Left ventricle myocardium superior (tissue), 1 donor: ENCODE data around the gene PCDHGB6. TPM values are rescaled to one million over a fixed set of nuclear protein-coding genes. Genes with fewer than 3 reads are reported as not detected.
A peak's percentile ranks its signal among the peaks of the same experiment; 100 is the strongest.
"Not testable (repeated sequence)": the region's sequence is repeated elsewhere in the genome, so short reads cannot be mapped to it uniquely, and the experiment has no call there.

Experiments
- ATAC-seq: fragments of 200-7000 bp; cut with Tn5 transposase; one replicate; pipeline ENCODE4 v1.9.1; 2020; ENCODE audit warnings: mild to moderate bottlenecking, moderate library complexity
- DNase-seq: peaks from one replicate; pipeline ENCODE4 v3.0.0-alpha.2; 2020
- intact Hi-C: fragments of 100-400 bp; cut with micrococcal nuclease; formaldehyde crosslinking; loops from one replicate; pipeline ENCODE4 v1.11.0; 2022
- total RNA-seq: library from RNA; stranded (reverse); fragmentation: NEBNext Ultra II Directional; extraction: Animal tissue kit (Norgen Biotek cat#: 25700); gene quantifications from one replicate; pipeline ENCODE4 v1.2.1, GENCODE V29; 2021
- donor health status: DM: no; HTN: yes; CAD: no; lungs with severe emphysema.

Gene PCDHGB6
- total RNA-seq, 1 donor from 2014 or later = 4.7 TPM

DNA sequence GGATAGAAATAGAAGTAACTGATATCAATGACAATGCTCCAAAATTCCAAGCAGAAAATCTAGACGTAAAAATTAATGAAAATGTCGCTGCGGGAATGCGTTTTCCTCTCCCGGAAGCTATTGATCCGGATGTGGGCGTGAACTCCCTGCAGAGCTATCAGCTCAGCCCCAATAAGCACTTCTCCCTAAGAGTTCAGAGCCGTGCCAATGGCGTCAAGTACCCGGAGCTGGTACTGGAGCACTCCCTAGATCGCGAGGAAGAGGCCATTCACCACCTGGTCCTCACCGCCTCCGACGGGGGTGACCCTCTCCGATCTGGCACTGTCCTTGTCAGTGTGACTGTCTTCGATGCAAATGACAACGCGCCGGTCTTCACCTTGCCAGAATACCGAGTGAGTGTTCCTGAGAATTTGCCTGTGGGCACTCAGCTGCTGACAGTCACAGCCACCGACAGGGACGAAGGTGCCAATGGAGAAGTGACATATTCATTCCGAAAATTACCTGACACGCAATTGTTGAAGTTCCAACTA is 5.8 kb downstream of the PCDHGB6 start:
- intact Hi-C loops = loop anchor here (10.0 kb wide), 2 partner anchors 61 to 111 kb away; partner anchors contain the start of gene PCDHGC3
- DNase-seq = no peak
- peak; percentile 23 for ATAC-seq

DNA sequence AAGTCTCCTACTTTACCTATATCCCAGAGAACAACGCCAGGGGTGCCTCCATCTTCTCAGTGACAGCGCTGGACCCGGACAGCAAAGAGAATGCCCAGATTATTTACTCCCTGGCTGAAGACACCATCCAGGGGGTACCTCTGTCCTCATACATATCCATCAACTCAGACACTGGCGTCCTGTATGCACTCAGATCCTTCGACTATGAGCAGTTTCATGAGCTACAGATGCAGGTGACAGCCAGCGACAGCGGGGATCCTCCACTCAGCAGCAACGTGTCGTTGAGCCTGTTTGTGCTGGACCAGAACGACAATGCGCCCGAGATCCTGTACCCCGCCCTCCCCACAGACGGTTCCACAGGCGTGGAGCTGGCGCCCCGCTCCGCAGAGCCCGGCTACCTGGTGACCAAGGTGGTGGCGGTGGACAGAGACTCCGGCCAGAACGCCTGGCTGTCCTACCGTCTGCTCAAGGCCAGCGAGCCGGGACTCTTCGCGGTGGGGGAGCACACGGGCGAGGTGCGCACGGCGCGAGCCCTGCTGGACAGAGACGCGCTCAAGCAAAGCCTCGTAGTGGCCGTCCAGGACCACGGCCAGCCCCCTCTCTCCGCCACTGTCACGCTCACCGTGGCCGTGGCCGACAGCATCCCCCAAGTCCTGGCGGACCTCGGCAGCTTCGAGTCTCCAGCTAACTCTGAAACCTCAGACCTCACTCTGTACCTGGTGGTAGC is 6.9 kb downstream of the PCDHGB6 start:
- intact Hi-C loops = loop anchor here (10.0 kb wide), 2 partner anchors 60 to 110 kb away; partner anchors contain the start of gene PCDHGC3
- DNase-seq, ATAC-seq: not testable (repeated sequence)

DNA sequence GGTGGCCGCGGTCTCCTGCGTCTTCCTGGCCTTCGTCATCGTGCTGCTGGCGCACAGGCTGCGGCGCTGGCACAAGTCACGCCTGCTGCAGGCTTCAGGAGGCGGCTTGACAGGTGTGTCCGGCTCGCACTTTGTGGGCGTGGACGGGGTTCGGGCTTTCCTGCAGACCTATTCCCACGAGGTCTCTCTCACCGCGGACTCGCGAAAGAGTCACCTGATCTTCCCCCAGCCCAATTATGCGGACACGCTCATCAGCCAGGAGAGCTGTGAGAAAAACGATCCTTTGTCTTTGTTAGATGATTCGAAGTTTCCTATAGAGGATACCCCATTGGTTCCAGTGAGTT is 7.4 kb downstream of the PCDHGB6 start:
- intact Hi-C loops = loop anchor here (10.0 kb wide), 2 partner anchors 60 to 110 kb away; partner anchors contain the start of gene PCDHGC3
- DNase-seq, ATAC-seq: not testable (repeated sequence)

DNA sequence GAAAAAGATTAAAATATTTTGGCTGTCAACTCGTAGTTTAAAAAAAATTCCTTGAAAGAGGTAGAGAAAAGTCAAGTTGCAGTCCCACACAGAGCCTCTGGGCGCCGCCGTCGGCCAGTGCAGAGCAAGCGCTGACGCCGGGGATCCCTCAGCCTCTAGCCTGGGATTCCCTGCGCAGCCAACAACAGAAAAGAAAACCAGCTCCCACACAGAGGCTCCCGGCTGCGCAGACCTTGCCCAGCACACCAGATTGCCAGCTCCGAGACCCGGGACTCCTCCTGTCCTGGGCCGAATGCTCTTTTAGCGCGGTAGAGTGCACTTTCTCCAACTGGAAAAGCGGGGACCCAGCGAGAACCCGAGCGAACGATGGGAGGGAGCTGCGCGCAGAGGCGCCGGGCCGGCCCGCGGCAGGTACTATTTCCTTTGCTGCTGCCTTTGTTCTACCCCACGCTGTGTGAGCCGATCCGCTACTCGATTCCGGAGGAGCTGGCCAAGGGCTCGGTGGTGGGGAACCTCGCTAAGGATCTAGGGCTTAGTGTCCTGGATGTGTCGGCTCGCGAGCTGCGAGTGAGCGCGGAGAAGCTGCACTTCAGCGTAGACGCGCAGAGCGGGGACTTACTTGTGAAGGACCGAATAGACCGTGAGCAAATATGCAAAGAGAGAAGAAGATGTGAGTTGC is 9.8 kb downstream of the PCDHGB6 start, which contains the start of gene PCDHGB7:
TSS of gene PCDHGB7 (plus strand) at position 184 of the 679 bp plus-strand sequence. CDS start at position 367, 183 bp downstream.
- ATAC-seq (peak; percentile 91), DNase-seq (peak; percentile 89)
- intact Hi-C loops = loop anchor here (10.0 kb wide), 2 partner anchors 57 to 107 kb away; partner anchors contain the start of gene PCDHGC3

DNA sequence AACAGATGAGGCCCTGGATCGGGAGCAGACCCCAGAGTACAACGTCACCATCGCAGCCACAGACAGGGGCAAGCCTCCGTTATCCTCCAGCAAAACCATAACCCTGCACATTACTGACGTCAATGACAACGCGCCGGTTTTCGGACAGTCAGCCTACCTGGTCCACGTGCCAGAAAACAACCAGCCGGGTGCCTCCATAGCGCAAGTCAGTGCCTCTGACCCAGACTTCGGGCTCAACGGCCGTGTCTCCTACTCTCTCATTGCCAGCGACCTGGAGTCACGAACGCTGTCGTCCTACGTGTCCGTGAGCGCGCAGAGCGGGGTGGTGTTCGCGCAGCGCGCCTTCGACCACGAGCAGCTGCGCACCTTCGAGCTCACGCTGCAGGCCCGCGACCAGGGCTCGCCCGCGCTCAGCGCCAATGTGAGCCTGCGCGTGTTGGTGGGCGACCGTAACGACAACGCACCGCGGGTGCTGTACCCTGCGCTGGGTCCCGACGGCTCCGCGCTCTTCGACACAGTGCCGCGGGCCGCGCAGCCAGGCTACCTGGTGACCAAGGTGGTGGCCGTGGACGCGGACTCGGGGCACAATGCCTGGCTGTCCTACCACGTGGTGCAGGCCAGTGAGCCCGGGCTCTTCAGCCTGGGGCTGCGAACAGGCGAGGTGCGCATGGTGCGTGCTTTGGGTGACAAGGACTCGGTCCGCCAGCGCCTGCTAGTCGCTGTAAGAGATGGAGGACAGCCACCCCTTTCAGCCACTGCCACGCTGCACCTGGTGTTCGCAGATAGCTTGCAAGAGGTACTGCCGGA is 11.5 kb downstream of the PCDHGB6 start:
- intact Hi-C loops = loop anchor here (10.0 kb wide), 2 partner anchors 56 to 106 kb away; partner anchors contain the start of gene PCDHGC3
- DNase-seq = no peak
- no peak for ATAC-seq

DNA sequence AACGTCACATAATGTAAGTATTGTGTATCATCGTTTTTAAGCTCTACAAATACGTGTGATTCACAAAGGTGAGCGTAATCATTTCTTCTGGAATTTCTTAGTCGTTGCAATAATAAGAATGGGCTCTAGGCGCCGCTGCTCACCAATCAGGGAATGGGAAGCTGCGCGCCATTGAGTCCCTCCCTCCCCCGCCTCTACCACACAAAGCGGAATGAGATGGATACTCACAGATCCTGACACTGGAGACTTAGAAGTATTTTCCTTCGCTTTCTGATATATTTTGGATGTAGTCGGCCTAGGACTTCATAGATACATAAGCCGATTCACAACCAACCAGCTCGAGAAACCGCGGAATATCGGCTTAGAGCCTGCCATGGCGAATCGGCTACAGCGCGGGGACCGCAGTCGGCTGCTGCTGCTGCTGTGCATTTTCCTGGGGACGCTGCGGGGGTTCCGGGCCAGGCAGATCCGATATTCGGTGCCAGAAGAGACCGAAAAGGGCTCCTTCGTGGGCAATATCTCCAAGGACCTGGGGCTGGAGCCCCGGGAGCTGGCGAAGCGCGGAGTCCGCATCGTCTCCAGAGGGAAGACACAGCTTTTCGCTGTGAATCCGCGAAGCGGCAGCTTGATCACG is 13.2 kb downstream of the PCDHGB6 start, which contains the start of gene PCDHGA11:
TSS of gene PCDHGA11 (plus strand) at position 197 of the 634 bp plus-strand sequence. CDS start at position 374, 177 bp downstream.
- intact Hi-C loops = no loop called here
- peak; percentile 49 for ATAC-seq
- DNase-seq = no peak

DNA sequence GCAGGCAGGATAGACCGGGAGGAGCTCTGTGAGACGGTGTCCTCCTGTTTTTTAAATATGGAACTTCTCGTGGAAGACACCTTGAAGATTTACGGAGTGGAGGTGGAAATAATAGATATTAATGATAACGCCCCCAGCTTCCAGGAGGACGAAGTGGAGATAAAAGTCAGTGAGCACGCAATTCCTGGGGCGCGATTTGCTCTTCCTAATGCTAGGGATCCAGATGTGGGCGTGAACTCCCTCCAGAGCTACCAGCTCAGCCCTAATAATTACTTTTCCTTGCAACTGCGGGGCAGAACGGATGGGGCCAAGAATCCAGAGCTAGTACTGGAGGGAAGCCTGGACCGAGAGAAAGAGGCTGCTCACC is 13.7 kb downstream of the PCDHGB6 start:
- DNase-seq (no peak), ATAC-seq (no peak)
- intact Hi-C loops = no loop called here

DNA sequence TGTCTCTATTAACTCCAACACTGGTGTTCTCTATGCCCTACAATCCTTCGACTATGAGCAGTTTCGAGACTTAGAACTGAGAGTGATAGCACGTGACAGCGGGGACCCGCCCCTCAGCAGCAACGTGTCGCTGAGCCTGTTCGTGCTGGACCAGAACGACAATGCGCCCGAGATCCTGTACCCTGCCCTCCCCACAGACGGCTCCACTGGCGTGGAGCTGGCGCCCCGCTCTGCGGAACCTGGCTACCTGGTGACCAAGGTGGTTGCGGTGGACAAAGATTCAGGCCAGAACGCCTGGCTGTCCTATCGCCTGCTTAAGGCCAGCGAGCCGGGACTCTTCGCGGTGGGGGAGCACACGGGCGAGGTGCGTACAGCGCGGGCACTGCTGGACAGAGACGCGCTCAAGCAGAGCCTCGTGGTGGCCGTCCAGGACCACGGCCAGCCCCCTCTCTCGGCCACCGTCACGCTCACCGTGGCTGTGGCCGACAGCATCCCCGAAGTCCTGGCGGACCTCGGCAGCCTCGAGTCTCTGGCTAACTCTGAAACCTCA is 15.0 kb downstream of the PCDHGB6 start:
- intact Hi-C loops = no loop called here
- DNase-seq (no peak), ATAC-seq (no peak)

DNA sequence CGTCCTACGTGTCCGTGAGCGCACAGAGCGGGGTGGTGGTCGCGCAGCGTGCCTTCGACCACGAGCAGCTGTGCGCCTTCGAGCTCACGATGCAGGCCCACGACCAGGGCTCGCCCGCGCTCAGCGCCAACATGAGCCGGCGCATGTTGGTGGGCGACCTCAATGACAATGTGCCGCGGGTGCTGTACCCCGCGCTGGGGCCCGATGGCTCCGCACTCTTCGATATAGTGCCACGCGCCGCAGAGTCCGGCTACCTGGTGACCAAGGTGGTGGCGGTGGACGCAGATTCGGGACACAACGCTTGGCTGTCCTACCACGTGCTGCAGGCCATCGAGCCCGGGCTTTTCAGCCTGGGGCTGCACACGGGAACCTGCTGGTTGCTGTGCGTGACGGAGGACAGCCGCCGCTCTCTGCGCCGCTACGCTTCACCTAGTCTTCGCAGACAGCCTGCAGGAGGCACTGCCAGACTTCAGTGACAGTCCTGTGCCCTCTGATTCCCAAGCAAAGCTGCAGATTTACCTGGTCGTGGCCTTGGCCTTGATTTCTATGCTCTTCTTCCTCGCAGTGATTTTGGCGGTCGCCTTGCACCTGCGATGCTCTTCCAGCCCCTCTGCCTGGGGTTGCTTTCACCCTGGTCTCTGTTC is 20.1 kb downstream of the PCDHGB6 start:
- DNase-seq (no peak), ATAC-seq (no peak)
- intact Hi-C loops = no loop called here

DNA sequence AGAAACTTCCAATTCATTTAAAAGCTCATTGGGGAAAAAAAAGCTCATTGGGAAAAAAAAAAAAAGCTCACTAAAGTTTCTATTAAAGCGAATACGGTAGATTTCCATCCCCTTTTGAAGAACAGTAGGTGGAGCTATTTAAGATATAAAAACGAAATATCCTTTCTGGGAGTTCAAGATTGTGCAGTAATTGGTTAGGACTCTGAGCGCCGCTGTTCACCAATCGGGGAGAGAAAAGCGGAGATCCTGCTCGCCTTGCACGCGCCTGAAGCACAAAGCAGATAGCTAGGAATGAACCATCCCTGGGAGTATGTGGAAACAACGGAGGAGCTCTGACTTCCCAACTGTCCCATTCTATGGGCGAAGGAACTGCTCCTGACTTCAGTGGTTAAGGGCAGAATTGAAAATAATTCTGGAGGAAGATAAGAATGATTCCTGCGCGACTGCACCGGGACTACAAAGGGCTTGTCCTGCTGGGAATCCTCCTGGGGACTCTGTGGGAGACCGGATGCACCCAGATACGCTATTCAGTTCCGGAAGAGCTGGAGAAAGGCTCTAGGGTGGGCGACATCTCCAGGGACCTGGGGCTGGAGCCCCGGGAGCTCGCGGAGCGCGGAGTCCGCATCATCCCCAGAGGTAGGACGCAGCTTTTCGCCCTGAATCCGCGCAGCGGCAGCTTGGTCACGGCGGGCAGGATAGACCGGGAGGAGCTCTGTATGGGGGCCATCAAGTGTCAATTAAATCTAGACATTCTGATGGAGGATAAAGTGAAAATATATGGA is 22.7 kb downstream of the PCDHGB6 start, which contains the start of gene PCDHGA12:
TSS of gene PCDHGA12 (plus strand) at position 176 of the 782 bp plus-strand sequence. CDS start at position 429, 253 bp downstream.
- DNase-seq = peak; percentile 65
- intact Hi-C loops = no loop called here
- peak; percentile 93 for ATAC-seq

DNA sequence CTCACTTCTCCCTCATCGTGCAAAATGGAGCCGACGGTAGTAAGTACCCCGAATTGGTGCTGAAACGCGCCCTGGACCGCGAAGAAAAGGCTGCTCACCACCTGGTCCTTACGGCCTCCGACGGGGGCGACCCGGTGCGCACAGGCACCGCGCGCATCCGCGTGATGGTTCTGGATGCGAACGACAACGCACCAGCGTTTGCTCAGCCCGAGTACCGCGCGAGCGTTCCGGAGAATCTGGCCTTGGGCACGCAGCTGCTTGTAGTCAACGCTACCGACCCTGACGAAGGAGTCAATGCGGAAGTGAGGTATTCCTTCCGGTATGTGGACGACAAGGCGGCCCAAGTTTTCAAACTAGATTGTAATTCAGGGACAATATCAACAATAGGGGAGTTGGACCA is 23.5 kb downstream of the PCDHGB6 start:
- peak; percentile 40 for ATAC-seq

DNA sequence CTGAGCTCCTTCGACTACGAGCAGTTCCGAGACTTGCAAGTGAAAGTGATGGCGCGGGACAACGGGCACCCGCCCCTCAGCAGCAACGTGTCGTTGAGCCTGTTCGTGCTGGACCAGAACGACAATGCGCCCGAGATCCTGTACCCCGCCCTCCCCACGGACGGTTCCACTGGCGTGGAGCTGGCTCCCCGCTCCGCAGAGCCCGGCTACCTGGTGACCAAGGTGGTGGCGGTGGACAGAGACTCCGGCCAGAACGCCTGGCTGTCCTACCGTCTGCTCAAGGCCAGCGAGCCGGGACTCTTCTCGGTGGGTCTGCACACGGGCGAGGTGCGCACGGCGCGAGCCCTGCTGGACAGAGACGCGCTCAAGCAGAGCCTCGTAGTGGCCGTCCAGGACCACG is 24.5 kb downstream of the PCDHGB6 start:
- DNase-seq, ATAC-seq, intact Hi-C loops: not testable (repeated sequence)

More for the DNA sequence above, 23.5 kb downstream of the PCDHGB6 start:
- intact Hi-C loops = no loop called here
- DNase-seq = no peak

DNA sequence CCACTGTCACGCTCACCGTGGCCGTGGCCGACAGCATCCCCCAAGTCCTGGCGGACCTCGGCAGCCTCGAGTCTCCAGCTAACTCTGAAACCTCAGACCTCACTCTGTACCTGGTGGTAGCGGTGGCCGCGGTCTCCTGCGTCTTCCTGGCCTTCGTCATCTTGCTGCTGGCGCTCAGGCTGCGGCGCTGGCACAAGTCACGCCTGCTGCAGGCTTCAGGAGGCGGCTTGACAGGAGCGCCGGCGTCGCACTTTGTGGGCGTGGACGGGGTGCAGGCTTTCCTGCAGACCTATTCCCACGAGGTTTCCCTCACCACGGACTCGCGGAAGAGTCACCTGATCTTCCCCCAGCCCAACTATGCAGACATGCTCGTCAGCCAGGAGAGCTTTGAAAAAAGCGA is 24.9 kb downstream of the PCDHGB6 start:
- intact Hi-C loops, ATAC-seq, DNase-seq: not testable (repeated sequence)

DNA sequence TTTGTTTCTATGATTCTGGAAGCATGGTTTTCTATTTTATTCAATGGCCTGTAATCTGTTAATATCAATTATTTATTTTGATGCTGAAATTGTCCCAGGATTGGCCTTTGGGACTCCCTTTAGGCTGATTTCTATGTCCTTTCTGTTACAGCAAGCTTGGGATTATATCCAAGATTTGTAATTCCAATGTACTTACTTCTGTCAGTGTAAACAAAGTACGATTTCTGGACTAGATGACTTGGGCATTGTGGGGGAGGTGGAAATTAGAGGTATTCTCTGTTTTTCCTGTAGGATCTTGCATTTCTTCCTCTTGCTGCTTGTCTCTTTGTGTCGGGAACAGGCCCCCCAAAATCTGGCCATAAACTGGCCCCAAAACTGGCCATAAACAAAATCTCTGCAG is 26.2 kb downstream of the PCDHGB6 start:
- no peak for DNase-seq
- ATAC-seq = no peak
- intact Hi-C loops = no loop called here

DNA sequence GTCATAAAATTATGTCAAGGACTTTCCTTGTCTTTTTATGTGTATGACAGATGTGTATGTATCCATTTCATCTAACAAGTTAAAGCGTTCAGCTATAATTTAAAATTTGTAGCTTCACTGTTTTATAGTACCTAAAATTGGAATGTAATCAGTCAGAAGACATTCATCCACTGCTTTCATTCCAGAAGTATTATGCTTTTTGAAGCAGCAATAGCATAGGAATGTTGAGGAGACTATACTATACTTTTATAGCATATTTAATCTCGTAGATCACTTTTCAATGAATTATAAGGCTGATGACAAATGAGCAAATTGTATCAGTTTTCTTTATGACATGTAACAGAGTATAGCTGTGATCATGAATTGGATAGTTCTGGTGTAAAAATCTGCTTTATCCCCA is 29.4 kb downstream of the PCDHGB6 start:
- intact Hi-C loops = no loop called here
- no peak for ATAC-seq
- DNase-seq = no peak

DNA sequence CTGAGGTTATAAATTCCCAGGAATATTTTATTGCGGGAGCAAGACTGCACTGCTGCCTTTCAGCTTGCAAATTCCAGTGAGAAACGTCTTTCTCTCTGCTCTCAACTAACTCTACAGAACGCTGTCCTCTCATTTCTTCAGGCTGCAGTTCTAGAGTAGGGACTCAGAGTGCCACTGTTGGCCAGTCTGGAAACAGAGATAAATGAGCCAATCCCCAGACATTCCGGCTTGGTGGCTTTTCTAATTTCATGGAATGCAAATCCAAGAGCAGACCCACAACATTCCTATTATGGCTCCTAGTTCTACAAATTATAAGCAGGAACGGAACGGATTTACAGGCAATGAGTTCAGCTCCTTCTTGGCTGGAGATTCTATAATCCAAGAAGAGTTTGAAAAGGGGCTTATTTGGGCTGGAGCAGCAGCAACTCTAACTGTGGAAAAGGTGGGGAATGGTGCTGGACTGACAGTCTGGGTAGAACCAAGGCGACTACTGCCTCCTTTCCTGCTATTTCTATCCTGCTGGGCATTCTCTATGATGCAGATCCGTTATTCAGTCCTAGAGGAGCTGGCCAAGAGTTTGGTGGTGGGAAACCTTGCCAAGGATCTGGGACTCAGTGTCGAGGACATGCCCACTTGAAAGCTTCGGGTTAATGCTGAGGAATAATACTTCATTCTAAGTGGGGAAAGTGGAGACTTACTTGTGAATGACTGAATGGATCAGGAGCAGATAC is 31.8 kb downstream of the PCDHGB6 start:
- intact Hi-C loops = no loop called here
- peak; percentile 63 for ATAC-seq
- DNase-seq = no peak
